H1 (cell line): Measurements from ENCODE around the gene ITPKB. TPM values are rescaled to one million over a fixed set of nuclear protein-coding genes. Genes with fewer than 3 reads are reported as not detected.

Source experiments
- ASH2L ChIP-seq: fragments of 200-600, 300-600 bp; sonication (generic); IDR thresholded peaks from one replicate; pipeline ENCODE4 v1.7.1; 2017; ENCODE audit warnings: low read length
- ATF2 ChIP-seq: IDR thresholded peaks from 2 replicates; pipeline ENCODE4 v1.6.1; 2012; ENCODE audit warnings: low read length, inconsistent platforms
- CHD7 ChIP-seq: fragments of 300-600 bp; sonication (generic); IDR thresholded peaks from 2 replicates; pipeline ENCODE4 v1.7.1; 2012; ENCODE audit warnings: low read length, moderate library complexity, mild to moderate bottlenecking, inconsistent platforms; ENCODE audit not compliant: insufficient replicate concordance
- RFX5 ChIP-seq: IDR thresholded peaks from 2 replicates; pipeline ENCODE4 v1.6.1; 2011; ENCODE audit warnings: low read depth, low read length, improper control_type of control experiment, borderline replicate concordance
- SIRT6 ChIP-seq: IDR thresholded peaks from one replicate; pipeline ENCODE4 v1.7.1; 2012; ENCODE audit warnings: low read length, inconsistent platforms
- TAF7 ChIP-seq: optimal IDR thresholded peaks from 2 replicates; pipeline ENCODE3; 2011; ENCODE audit warnings: low read depth, mild to moderate bottlenecking, inconsistent platforms, low read length, moderate library complexity, borderline replicate concordance
- TEAD4 ChIP-seq: IDR thresholded peaks from 2 replicates; pipeline ENCODE4 v1.6.1; 2012; ENCODE audit warnings: low read depth, low read length, inconsistent platforms, mixed read lengths
- polyA plus RNA-seq, 7 experiments: library from polyadenylated mRNA; depleted of rRNA in 3 of 7; stranded (reverse) in 5 of 7; unstranded in 2 of 7; fragments of >200 nt in 5 of 7; fragments of 200-250 nt in 2 of 7; gene quantifications; 1 replicate in 5 of 7; 2 replicates in 1 of 7; 4 replicates in 1 of 7; pipeline versions ENCODE4 v1.2.1 to v1.2.3, GENCODE V29; 2011 to 2013; ENCODE audit warnings: missing spikeins in 2 of 7, mixed read lengths in 2 of 7
- total RNA-seq: library from RNA; stranded (reverse); fragmentation: NEBNext Ultra II Directional; extraction: Animal tissue kit (Norgen Biotek cat#: 25700); gene quantifications from 2 replicates; pipeline ENCODE4 v1.2.1, GENCODE V29; 2021

ITPKB gene
- total and polyA plus RNA-seq, 2 of the 8 experiments (the other 6 are each of a cell fraction or from before 2014, with no cell fraction given), result 1.7 to 4.8 TPM

- TF ChIP-seq CHD7 (no peak), ASH2L (peak; percentile 39), RFX5 (no peak), TEAD4 (peak; percentile 96), ATF2 (no peak), TAF7 (no peak), SIRT6 (no peak)
Measured at GRCh38 chr1:226604560-226605317, 134.3 kb downstream of the ITPKB start (continued).
